ENCODE data around the gene TACC3.

Gene TACC3

GRCh38 chr4:1762264-1763010 is 41.1 kb downstream of the TACC3 start:
- no peak for DNase-seq

- no peak for DNase-seq
Measured at GRCh38 chr4:1763070-1763549, 41.8 kb downstream of the TACC3 start.

- DNase-seq = no peak
Measured at GRCh38 chr4:1763550-1764080, 42.3 kb downstream of the TACC3 start.

GRCh38 chr4:1764670-1765069 is 43.3 kb downstream of the TACC3 start:
- DNase-seq = no peak

- DNase-seq = no peak
Measured at GRCh38 chr4:1765409-1766072, 44.2 kb downstream of the TACC3 start.

GRCh38 chr4:1766106-1767060 is 45.1 kb downstream of the TACC3 start:
- no peak for DNase-seq

GRCh38 chr4:1767061-1767769 is 45.9 kb downstream of the TACC3 start:
- DNase-seq = peak; percentile 65

GRCh38 chr4:1767770-1768366 is 46.5 kb downstream of the TACC3 start:
- no peak for DNase-seq

GRCh38 chr4:1768367-1769034 is 47.2 kb downstream of the TACC3 start:
- no peak for DNase-seq

GRCh38 chr4:1769692-1770091 is 48.4 kb downstream of the TACC3 start:
- no peak for DNase-seq

- DNase-seq = no peak
Measured at GRCh38 chr4:1770245-1770644, 48.9 kb downstream of the TACC3 start.

- no peak for DNase-seq
Measured at GRCh38 chr4:1770791-1771231, 49.5 kb downstream of the TACC3 start.

- no peak for DNase-seq
Measured at GRCh38 chr4:1771555-1772305, 50.4 kb downstream of the TACC3 start.

GRCh38 chr4:1772853-1773538 is 51.7 kb downstream of the TACC3 start:
- no peak for DNase-seq

GRCh38 chr4:1773754-1774153 is 52.4 kb downstream of the TACC3 start:
- DNase-seq = no peak

- DNase-seq = no peak
Measured at GRCh38 chr4:1775731-1776500, 54.6 kb downstream of the TACC3 start.

- DNase-seq = no peak
Measured at GRCh38 chr4:1776521-1777161, 55.3 kb downstream of the TACC3 start.

GRCh38 chr4:1777822-1778641 is 56.7 kb downstream of the TACC3 start:
- no peak for DNase-seq
